NCI-H524 treated with DMSO at 0.1 percent for 48 hours (cell line): ENCODE measurements around the gene DFFA.
A peak's percentile ranks its signal among the peaks of the same experiment; 100 is the strongest.
"Not testable (repeated sequence)": the region's sequence is repeated elsewhere in the genome, so short reads cannot be mapped to it uniquely, and the experiment has no call there.

Experiments
- DNase-seq: peaks from one replicate; lab custom pipeline; 2025; lab: John Stamatoyannopoulos, UW

The DFFA gene

GRCh38 chr1:10459184-10459583, 13.1 kb downstream of the DFFA start:
- no peak for DNase-seq

- no peak for DNase-seq
Measured at GRCh38 chr1:10457875-10458274, 14.5 kb downstream of the DFFA start.

GRCh38 chr1:10457462-10457861, 14.9 kb downstream of the DFFA start:
- not testable (repeated sequence) for DNase-seq

- no peak for DNase-seq
Measured at GRCh38 chr1:10456661-10457060, 15.7 kb downstream of the DFFA start.

- DNase-seq: no peak
Measured at GRCh38 chr1:10456048-10456447, 16.3 kb downstream of the DFFA start.

GRCh38 chr1:10451287-10451686, 21.0 kb downstream of the DFFA start:
- DNase-seq: no peak

GRCh38 chr1:10450836-10451235, 21.5 kb downstream of the DFFA start:
- DNase-seq: no peak

- no peak for DNase-seq
Measured at GRCh38 chr1:10450156-10450814, 22.0 kb downstream of the DFFA start.

- DNase-seq: no peak
Measured at GRCh38 chr1:10449751-10450150, 22.6 kb downstream of the DFFA start, which contains the start of gene CORT. Gene CORT (plus strand): TSS chr1:10450031. CDS start chr1:10450224, 193 bp downstream.

- DNase-seq: no peak
Measured at GRCh38 chr1:10446790-10447422, 25.4 kb downstream of the DFFA start.

GRCh38 chr1:10444795-10445397, 27.4 kb downstream of the DFFA start:
- DNase-seq: no peak

- no peak for DNase-seq
Measured at GRCh38 chr1:10444248-10444647, 28.1 kb downstream of the DFFA start.

GRCh38 chr1:10440794-10441193, 31.5 kb downstream of the DFFA start:
- no peak for DNase-seq

- no peak for DNase-seq
Measured at GRCh38 chr1:10440305-10440704, 32.0 kb downstream of the DFFA start.

- DNase-seq: no peak
Measured at GRCh38 chr1:10438677-10439163, 33.6 kb downstream of the DFFA start.

GRCh38 chr1:10437052-10437451, 35.3 kb downstream of the DFFA start:
- DNase-seq: no peak

- no peak for DNase-seq
Measured at GRCh38 chr1:10434590-10434989, 37.7 kb downstream of the DFFA start.

- DNase-seq: no peak
Measured at GRCh38 chr1:10433790-10434189, 38.5 kb downstream of the DFFA start.

GRCh38 chr1:10432910-10433700, 39.2 kb downstream of the DFFA start:
- no peak for DNase-seq

GRCh38 chr1:10431070-10431730, 41.1 kb downstream of the DFFA start:
- DNase-seq: no peak

GRCh38 chr1:10430216-10431069, 41.9 kb downstream of the DFFA start, which contains the start of gene CENPS:
Gene CENPS (plus strand): TSS chr1:10430433. CDS start chr1:10430518, 85 bp downstream.
- peak; percentile 18 for DNase-seq
